GM23248 (cell line): ENCODE results near the gene SGCA. TPM values are rescaled to one million over a fixed set of nuclear protein-coding genes. Genes with fewer than 3 reads are reported as not detected.
A peak's percentile ranks its signal among the peaks of the same experiment; 100 is the strongest.

Experiments used
- DNase-seq: peaks from one replicate; pipeline ENCODE4 v3.0.0-alpha.2; 2015
- H2AFZ ChIP-seq: fragments of 200-600 bp; sonication (generic); 2 replicates; pipeline ENCODE4 v1.6.1; 2016; ENCODE audit warnings: antibody characterized with exemption
- H3F3A ChIP-seq: fragments of 200-600 bp; sonication (generic); 2 replicates; pipeline ENCODE4 v1.6.1; 2016; ENCODE audit warnings: mild to moderate bottlenecking, antibody characterized with exemption, mixed run types; ENCODE audit not compliant: insufficient read depth
- H3K27ac ChIP-seq: fragments of 200-600 bp; sonication (generic); 2 replicates; pipeline ENCODE4 v1.5.1; 2016; ENCODE audit warnings: mild to moderate bottlenecking
- H3K27me3 ChIP-seq: fragments of 200-600 bp; sonication (generic); replicated peaks from 2 replicates; pipeline ENCODE4 v1.6.1; 2016; ENCODE audit warnings: mild to moderate bottlenecking; ENCODE audit not compliant: insufficient read depth
- H3K36me3 ChIP-seq: fragments of 200-600 bp; sonication (generic); 2 replicates; pipeline ENCODE4 v1.6.1; 2016; ENCODE audit warnings: low read depth, mild to moderate bottlenecking
- H3K4me1 ChIP-seq: fragments of 200-600 bp; sonication (generic); 2 replicates; pipeline ENCODE4 v1.6.1; 2016; ENCODE audit warnings: mild to moderate bottlenecking; ENCODE audit not compliant: insufficient read depth
- H3K4me2 ChIP-seq: fragments of 200-600 bp; sonication (generic); one replicate; pipeline ENCODE4 v1.6.1; 2016; ENCODE audit warnings: mild to moderate bottlenecking; ENCODE audit not compliant: unreplicated experiment
- H3K4me3 ChIP-seq: fragments of 200-600 bp; sonication (generic); 2 replicates; pipeline ENCODE4 v1.5.1; 2016; ENCODE audit warnings: mild to moderate bottlenecking
- H3K79me2 ChIP-seq: fragments of 200-600 bp; sonication (generic); 2 replicates; pipeline ENCODE4 v1.6.1; 2016; ENCODE audit warnings: mild to moderate bottlenecking; ENCODE audit not compliant: insufficient read depth
- H3K9ac ChIP-seq: fragments of 200-600 bp; sonication (generic); 2 replicates; pipeline ENCODE4 v1.6.1; 2016; ENCODE audit warnings: mild to moderate bottlenecking
- H3K9me2 ChIP-seq: fragments of 200-600 bp; sonication (generic); 2 replicates; pipeline ENCODE4 v1.6.1; 2016; ENCODE audit warnings: mixed run types, mild to moderate bottlenecking, moderate library complexity; ENCODE audit not compliant: insufficient read depth
- H3K9me3 ChIP-seq: fragments of 200-600 bp; sonication (generic); one replicate; pipeline ENCODE4 v1.6.1; 2017; ENCODE audit warnings: low read depth
- H4K20me1 ChIP-seq: fragments of 200-600 bp; sonication (generic); 2 replicates; pipeline ENCODE4 v1.6.0; 2016; ENCODE audit not compliant: insufficient read depth
- EZH2 ChIP-seq: fragments of 200-600 bp; sonication (generic); IDR thresholded peaks from 2 replicates; pipeline ENCODE4 v1.6.1; 2018; ENCODE audit warnings: antibody characterized with exemption, mild to moderate bottlenecking; ENCODE audit not compliant: insufficient read depth, poor library complexity, severe bottlenecking
- EZH2phosphoT487 ChIP-seq: fragments of 200-600 bp; sonication (generic); IDR thresholded peaks from 2 replicates; pipeline ENCODE4 v1.6.1; 2018; ENCODE audit warnings: antibody characterized with exemption, moderate library complexity, mild to moderate bottlenecking, low read depth; ENCODE audit not compliant: insufficient read depth
- WGBS, 2 experiments: methylation state at CpG; one replicate each; pipeline ENCODE4 v1.1.6; 2015 to 2017; ENCODE audit warnings: low lambda C conversion rate in 2 of 2, low coverage in 1 of 2; ENCODE audit errors: missing lambda C conversion rate in 2 of 2; 5-methylcytosine and 5-hydroxymethylcytosine counted together
- in situ Hi-C: fragments of 300-500 bp; cut with MboI; formaldehyde crosslinking; loops from 2 replicates; pipeline ENCODE4 v1.15.0; 2020
- polyA plus RNA-seq: library from polyadenylated mRNA; unstranded; fragments of >200 nt; fragmentation: Nextera tagmentation; extraction: Ambion mirVana; gene quantifications from 2 replicates; pipeline ENCODE4 v1.2.1, GENCODE V29; 2016
- total RNA-seq: library from RNA; depleted of rRNA; stranded (reverse); fragments of >200 nt; shearing (Covaris generic); gene quantifications from 2 replicates; pipeline ENCODE4 v1.2.3, GENCODE V29; 2014

Gene SGCA
- total and polyA plus RNA-seq, 2 experiments from 2014 or later, result 1.8 TPM; not detected in 1

DNA sequence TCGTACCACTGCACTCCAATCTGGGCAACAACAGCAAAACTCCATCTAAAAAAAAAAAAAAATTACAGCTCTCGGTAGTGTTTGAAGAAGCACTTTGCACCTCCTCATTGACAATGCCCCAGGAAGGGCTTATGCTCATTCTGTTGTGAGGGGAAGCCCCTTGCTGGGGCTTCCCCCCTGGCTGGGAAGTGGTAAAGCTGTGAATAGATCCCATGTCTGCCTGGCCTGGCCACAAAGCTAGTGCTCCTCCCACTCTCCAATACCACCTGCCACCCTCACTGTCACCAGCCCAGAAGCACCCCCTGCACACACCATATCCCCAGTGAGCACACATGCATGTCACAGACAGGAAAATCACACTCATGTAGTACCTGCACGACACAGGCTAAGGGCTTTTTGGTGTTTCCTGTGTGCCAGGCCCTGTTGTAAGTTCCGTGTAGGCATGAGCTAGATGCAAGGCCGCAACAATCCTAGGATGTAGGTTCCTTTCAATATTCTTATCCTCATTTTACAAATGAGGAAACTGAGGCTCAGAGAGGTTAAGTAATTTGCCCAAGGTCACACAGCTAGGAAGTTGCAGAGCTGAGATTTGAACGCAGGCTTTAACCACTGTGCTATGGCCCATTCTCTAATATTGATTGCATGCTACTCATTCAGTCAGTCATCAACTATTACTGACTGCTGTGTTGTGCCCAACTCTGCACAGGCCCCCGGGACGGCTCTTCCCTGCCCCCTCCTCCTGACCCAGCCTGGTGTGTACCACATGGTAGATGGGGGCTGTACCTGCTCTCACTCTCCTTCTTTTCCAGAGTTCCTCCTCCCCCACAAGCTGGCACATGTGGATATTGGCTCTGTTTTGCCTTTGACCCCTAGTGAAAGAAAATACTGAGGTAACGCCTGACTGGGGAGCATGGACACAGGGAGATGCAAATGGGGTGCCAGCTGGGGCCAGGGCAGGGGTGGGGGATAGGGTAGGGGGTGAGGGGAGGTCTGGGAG lies 47.5 kb downstream of the SGCA start:
- in situ Hi-C loops, result no loop called here
- Histone ChIP-seq H3K27ac (peak overlapping the region; percentile 100; the same call in 1 of the 2 replicates), H4K20me1 (no peaks in the 10 kb centered on the region), H3K79me2 (peaks cover 40% of the 10 kb centered on the region), H3F3A (peaks cover 72% of the 10 kb centered on the region), H3K9ac (peak overlapping the region; percentile 94), H3K27me3 (no peaks in the 10 kb centered on the region), H3K4me3 (no peak overlapping the region), H3K4me2 (no peak overlapping the region), H3K36me3 (no peaks in the 10 kb centered on the region), H2AFZ (no peak overlapping the region), H3K4me1 (peaks cover 84% of the 10 kb centered on the region), H3K9me3 (no peaks in the 10 kb centered on the region), H3K9me2 (no peaks in the 10 kb centered on the region)
- no peak for TF ChIP-seq EZH2
- no peak for TF ChIP-seq EZH2phosphoT487
- peak; percentile 40 for DNase-seq
- WGBS, 2 experiments, result 83 to 85% methylated on average over 9 of the region's 9 CpGs

GRCh38 chr17:50214976-50215760 lies 49.4 kb downstream of the SGCA start:
- peak overlapping the region; percentile 54 for H3K9ac ChIP-seq
- no peaks in the 10 kb centered on the region for H3K9me3 ChIP-seq
- H2AFZ ChIP-seq, result 0 out of 2 replicates have a peak overlapping the region, but pooled peaks have one; percentile 11
- 26 to 29% methylated on average over 8 of the region's 8 CpGs for WGBS, 2 experiments
- no peaks in the 10 kb centered on the region for H3K27me3 ChIP-seq
- H3K27ac ChIP-seq, result peak overlapping the region; percentile 98
- H3K4me3 ChIP-seq, result no peak overlapping the region
- DNase-seq, result peak; percentile 56
- H3K79me2 ChIP-seq, result peaks cover 29% of the 10 kb centered on the region
- H3F3A ChIP-seq, result peaks cover 78% of the 10 kb centered on the region
- no peaks in the 10 kb centered on the region for H3K9me2 ChIP-seq
- H4K20me1 ChIP-seq, result no peaks in the 10 kb centered on the region
- in situ Hi-C loops, result no loop called here
- TF ChIP-seq EZH2phosphoT487, result no peak
- no peak for TF ChIP-seq EZH2
- H3K4me2 ChIP-seq, result peak overlapping the region; percentile 18
- peaks cover 82% of the 10 kb centered on the region for H3K4me1 ChIP-seq
- no peaks in the 10 kb centered on the region for H3K36me3 ChIP-seq

DNA sequence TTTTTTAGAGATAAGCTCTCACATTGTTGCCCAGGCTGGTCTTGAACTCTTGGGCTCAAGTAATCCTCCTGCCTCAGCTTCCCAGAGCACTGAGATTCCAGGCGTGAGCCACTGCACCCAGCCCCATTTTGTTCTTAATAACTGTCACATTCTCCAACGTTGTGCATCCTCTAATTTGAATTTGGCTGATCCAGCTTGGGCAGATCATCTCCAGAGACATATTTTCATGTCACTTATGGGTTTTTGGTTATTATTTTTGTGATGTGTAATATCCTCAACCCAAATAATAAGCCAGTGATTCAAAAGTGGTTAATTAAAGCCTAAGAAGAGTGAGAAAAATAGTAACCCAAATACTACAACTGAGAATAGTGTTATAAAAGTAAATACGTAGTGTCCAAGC lies 51.8 kb downstream of the SGCA start:
- Histone ChIP-seq H3K9ac (peak overlapping the region; percentile 89), H2AFZ (no peak overlapping the region), H3K9me2 (no peaks in the 10 kb centered on the region), H4K20me1 (no peaks in the 10 kb centered on the region), H3K79me2 (peaks cover 25% of the 10 kb centered on the region), H3K4me2 (peak overlapping the region; percentile 93), H3K4me3 (peak overlapping the region; percentile 65), H3K27me3 (no peaks in the 10 kb centered on the region), H3K27ac (peak overlapping the region; percentile 98), H3K4me1 (peaks cover 82% of the 10 kb centered on the region), H3K36me3 (no peaks in the 10 kb centered on the region), H3K9me3 (no peaks in the 10 kb centered on the region), H3F3A (peaks cover 85% of the 10 kb centered on the region)
- 16% methylated on average over 3 of the region's 3 CpGs for WGBS, 2 experiments
- no peak for TF ChIP-seq EZH2phosphoT487
- no peak for TF ChIP-seq EZH2
- DNase-seq, result no peak
- in situ Hi-C loops, result no loop called here

GRCh38 chr17:50218071-50218759 lies 52.4 kb downstream of the SGCA start:
- no peak overlapping the region for H2AFZ ChIP-seq
- H3K36me3 ChIP-seq, result no peaks in the 10 kb centered on the region
- peaks cover 82% of the 10 kb centered on the region for H3F3A ChIP-seq
- H3K9me2 ChIP-seq, result no peaks in the 10 kb centered on the region
- TF ChIP-seq EZH2phosphoT487 (no peak), EZH2 (no peak)
- no peaks in the 10 kb centered on the region for H3K27me3 ChIP-seq
- peak overlapping the region; percentile 65 for H3K4me3 ChIP-seq
- peaks cover 82% of the 10 kb centered on the region for H3K4me1 ChIP-seq
- H4K20me1 ChIP-seq, result no peaks in the 10 kb centered on the region
- H3K27ac ChIP-seq, result peak overlapping the region; percentile 98
- no peaks in the 10 kb centered on the region for H3K9me3 ChIP-seq
- H3K79me2 ChIP-seq, result peaks cover 19% of the 10 kb centered on the region
- H3K9ac ChIP-seq, result peak overlapping the region; percentile 89
- H3K4me2 ChIP-seq, result peak overlapping the region; percentile 93
- in situ Hi-C loops, result no loop called here
- peak; percentile 61 for DNase-seq
- 2 to 9% methylated on average over 3 of the region's 3 CpGs for WGBS, 2 experiments
